ENCODE data around the gene PLTP.
"Not testable (repeated sequence)": the region's sequence is repeated elsewhere in the genome, so short reads cannot be mapped to it uniquely, and the experiment has no call there.

PLTP gene

GRCh38 chr20:45896641-45897161 is 15.3 kb downstream of the PLTP start:
- no peak for DNase-seq

GRCh38 chr20:45894797-45895196 is 17.2 kb downstream of the PLTP start:
- DNase-seq, result no peak

- no peak for DNase-seq
Observed at GRCh38 chr20:45893831-45894230, 18.1 kb downstream of the PLTP start.

GRCh38 chr20:45892828-45893500 is 19.0 kb downstream of the PLTP start:
- no peak for DNase-seq

GRCh38 chr20:45892049-45892825 is 19.7 kb downstream of the PLTP start:
- no peak for DNase-seq

GRCh38 chr20:45890985-45891983 is 20.7 kb downstream of the PLTP start, which contains the start of the genes CTSA and NEURL2:
Gene CTSA, plus strand, starts transcription at chr20:45891335. Its CDS starts 234 bp downstream, at chr20:45891569.
Gene NEURL2, minus strand, starts transcription at chr20:45891208. Its CDS starts 217 bp downstream, at chr20:45890991.
- DNase-seq, result peak; percentile 72

GRCh38 chr20:45890077-45890984 is 21.6 kb downstream of the PLTP start:
- DNase-seq, result peak; percentile 51

- no peak for DNase-seq
Observed at GRCh38 chr20:45888681-45889080, 23.3 kb downstream of the PLTP start.

GRCh38 chr20:45887346-45887715 is 24.6 kb downstream of the PLTP start, which contains the start of gene SPATA25:
Gene SPATA25, minus strand, starts transcription at chr20:45887622. Its CDS starts 32 bp downstream, at chr20:45887590.
- DNase-seq, result no peak

GRCh38 chr20:45886590-45887345 is 25.2 kb downstream of the PLTP start:
- DNase-seq, result no peak

- DNase-seq, result no peak
Observed at GRCh38 chr20:45883100-45883469, 28.9 kb downstream of the PLTP start.

GRCh38 chr20:45882469-45883099 is 29.4 kb downstream of the PLTP start:
- no peak for DNase-seq

- DNase-seq, result peak; percentile 97
Observed at GRCh38 chr20:45880988-45881788, 30.8 kb downstream of the PLTP start, which contains the start of gene ZSWIM1. Gene ZSWIM1, plus strand, starts transcription at chr20:45881227. Its CDS starts 1,366 bp downstream, at chr20:45882593.

GRCh38 chr20:45878076-45878761 is 33.7 kb downstream of the PLTP start:
- no peak for DNase-seq

GRCh38 chr20:45874576-45874975 is 37.4 kb downstream of the PLTP start:
- DNase-seq, result no peak

- DNase-seq, result not testable (repeated sequence)
Observed at GRCh38 chr20:45874104-45874481, 37.9 kb downstream of the PLTP start.

- no peak for DNase-seq
Observed at GRCh38 chr20:45873409-45874103, 38.4 kb downstream of the PLTP start.

- no peak for DNase-seq
Observed at GRCh38 chr20:45872626-45873025, 39.3 kb downstream of the PLTP start.

All from NCI-H526 treated with DMSO at 0.1 percent for 48 hours (cell line).